GM21737 (cell line): Measurements from ENCODE around the gene SORCS2.

Source experiments
- ATAC-seq: cut with Tn5 transposase; IDR thresholded peaks from one replicate; pipeline ENCODE4 v1.9.1; 2021; ENCODE audit warnings: mild to moderate bottlenecking, moderate library complexity; ENCODE audit not compliant: unreplicated experiment

Gene SORCS2

GRCh38 chr4:7261536-7261935, 69.2 kb downstream of the SORCS2 start:
- ATAC-seq = no peak

DNA sequence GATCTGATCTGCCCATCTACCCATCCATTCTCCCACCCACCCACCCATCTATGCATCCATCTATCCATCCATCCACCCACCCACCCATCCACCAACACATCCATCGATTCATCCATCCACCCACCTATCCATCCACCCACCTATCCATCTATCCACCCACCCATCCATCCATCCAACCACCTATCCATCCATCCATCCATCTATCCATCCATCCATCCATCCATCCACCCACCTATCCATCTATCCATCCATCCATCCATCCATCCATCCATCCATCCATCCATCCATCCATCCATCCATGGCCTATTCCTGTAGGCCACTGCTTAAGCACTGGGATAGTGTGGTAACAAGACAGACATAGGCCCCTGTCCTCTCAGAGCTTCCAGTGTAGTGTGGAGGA, 69.8 kb downstream of the SORCS2 start:
- ATAC-seq = no peak

- no peak for ATAC-seq
Measured at GRCh38 chr4:7263166-7263565, 70.8 kb downstream of the SORCS2 start.

DNA sequence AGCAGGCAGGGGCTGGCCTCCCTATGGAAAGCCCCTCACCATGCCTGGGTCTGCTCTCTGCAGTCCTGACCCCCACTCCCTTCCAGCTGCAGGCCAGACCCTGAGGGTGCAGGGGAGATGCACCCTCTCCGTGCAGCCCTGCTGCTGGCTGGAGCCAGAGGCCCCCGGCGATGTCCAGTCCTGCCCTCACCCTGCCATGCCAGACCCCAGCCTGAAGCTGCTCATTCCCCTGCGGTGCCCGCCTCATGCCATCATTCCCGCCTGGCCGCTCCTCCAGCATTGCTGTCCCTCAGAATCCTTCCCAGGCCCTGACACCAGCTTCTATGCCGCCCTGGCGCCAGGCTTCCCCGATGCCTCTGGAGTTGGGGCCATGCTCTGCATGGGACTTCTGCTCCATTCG, 72.4 kb downstream of the SORCS2 start:
- no peak for ATAC-seq

DNA sequence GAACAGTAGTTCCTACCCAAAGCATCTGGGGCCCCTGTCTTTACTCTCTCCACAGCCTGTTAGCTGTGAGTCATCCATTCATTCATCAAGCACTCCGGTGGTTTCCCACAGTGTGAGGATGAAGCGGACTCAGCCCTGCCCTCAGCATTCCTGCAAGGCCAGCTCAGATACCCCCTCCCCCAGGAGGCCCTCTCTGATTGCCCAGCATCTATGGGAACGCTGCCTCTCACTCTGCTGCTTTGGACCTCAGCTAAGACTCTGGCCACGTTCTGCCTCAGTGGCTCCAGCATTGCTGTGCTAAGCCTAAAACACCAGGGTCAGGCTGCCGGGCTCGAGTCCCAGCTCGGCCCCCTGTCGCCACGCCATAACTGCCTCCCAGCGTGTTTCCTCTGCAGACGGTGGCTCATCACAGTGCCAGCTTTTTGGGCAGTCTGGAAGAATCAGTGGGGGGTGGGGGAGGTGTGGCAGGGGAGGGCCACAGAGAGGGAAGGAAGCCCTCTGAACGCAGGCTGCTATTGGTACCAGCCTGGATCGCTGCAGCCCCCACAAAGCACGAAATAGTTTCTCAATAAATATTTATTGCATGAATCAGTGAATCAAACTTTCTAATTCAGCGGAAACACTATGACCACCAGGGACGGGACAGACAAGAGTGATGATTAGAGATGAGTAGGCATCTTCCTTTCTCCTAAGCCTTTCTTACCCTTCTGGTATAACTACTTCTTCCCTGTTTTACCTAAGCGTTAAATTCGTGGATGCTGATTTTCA, 74.4 kb downstream of the SORCS2 start:
- no peak for ATAC-seq

DNA sequence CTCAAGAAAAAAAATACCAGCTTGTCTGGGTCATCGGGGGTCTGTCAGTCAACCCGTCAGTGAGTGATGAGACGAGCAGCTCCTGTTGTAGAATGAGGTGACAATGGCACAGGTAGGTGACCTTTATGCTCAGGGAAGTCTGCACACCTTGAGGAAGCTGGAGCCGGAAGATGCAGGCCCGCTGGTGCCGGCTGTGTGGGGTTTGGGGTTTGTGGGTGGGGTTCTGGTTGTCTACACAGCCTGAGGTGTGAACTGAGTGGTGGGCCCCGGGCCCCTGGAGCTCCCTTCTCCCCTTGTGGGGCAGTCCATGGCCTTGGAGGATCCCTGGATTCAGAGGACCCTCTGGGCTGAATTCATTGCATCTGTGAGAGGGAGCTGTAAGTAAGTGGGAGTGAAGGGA, 75.5 kb downstream of the SORCS2 start:
- no peak for ATAC-seq

GRCh38 chr4:7268941-7269340, 76.6 kb downstream of the SORCS2 start:
- ATAC-seq = no peak

DNA sequence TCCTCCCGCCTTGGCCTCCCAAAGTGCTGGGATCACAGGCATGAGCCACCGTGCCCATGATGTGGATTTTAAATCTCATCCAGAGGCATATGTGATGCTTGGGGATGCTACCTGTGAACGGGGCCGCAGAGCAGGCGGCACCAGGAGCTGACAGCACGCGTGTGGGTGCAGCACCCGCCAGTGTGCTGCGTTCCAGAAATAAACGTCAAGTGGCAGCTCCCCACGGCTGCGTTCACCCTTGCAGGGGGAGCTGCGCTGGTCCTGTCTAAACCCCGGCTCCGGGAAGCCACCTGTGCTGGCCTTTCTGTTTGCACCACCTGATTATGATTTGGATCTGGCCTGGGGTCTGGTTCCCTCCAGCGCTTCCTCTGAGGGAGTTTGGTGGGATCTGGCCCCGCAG, 77.8 kb downstream of the SORCS2 start:
- no peak for ATAC-seq

GRCh38 chr4:7272404-7272803, 80.1 kb downstream of the SORCS2 start:
- no peak for ATAC-seq

- ATAC-seq = no peak
Measured at GRCh38 chr4:7273738-7274297, 81.5 kb downstream of the SORCS2 start.

DNA sequence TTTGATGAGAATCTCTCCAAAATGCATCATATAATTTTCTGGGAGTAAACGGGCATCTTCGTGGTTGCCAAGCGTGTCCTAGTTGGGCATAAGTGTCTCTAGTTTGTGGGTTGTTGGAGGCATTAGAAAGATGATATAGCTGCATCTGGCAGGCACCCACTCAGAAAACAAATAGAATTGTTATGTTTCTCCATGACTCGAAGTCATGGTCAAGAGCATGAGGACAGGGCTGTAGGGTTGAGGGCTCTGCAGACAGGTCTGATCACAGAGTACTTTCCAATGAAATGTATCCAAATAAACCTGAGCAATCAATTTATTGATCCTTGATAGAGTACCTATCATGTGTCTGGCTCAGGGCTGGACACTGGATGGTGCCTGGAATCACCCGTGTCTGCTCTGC, 82.7 kb downstream of the SORCS2 start:
- no peak for ATAC-seq

DNA sequence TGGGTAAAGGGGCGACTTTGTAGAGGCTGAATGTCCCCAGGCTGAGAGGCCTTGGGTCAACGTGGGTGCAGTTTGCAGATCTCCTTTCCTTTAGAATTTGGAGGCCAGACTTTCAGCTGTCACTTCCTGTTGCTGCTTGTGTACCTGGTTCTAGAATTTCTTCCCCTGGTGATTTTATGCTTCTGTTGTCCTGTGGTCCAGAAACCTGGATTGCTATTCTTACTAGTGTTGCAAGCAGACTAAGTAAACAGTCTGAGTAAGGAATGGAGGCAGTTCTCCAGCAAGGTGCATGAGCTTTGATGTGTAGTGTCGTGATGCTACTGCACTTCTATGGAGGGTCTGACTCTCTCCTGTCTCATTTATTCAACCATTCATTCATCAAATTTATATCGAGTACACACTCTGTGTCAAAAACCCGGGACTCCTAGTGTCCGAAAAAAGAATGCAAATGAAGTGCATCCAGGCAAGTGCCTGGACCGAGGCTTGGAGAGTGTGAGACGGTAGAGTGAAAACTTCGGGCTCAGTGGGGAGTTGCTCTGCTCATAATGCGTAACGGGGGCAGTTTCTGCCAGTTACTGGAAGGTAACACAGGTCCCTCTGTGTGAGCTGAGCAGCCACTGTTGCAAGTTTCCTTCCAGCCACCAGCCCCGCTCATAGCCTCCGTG, 83.3 kb downstream of the SORCS2 start:
- no peak for ATAC-seq

DNA sequence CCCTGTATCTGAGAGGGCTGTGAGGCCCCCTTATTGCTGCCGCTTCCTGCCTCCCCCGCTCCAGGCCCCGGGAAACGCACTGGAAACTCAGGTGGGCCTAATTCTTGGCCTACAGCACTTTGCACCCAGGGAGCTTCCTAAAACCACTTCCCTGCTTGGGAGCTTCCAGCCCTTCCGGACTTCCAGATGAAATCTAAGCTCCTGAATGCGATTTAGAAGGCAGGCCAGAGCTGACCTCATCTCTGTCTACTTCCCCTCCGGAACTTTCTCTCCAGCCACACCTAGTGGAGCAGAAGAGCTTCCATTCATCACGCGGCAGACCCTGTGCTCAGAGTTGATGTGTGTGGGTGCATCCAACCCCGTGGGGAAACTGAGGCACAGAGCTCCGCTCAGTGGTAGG, 84.2 kb downstream of the SORCS2 start:
- ATAC-seq = no peak

- ATAC-seq = no peak
Measured at GRCh38 chr4:7278071-7278765, 85.9 kb downstream of the SORCS2 start.

- ATAC-seq = no peak
Measured at GRCh38 chr4:7278981-7279380, 86.6 kb downstream of the SORCS2 start.

DNA sequence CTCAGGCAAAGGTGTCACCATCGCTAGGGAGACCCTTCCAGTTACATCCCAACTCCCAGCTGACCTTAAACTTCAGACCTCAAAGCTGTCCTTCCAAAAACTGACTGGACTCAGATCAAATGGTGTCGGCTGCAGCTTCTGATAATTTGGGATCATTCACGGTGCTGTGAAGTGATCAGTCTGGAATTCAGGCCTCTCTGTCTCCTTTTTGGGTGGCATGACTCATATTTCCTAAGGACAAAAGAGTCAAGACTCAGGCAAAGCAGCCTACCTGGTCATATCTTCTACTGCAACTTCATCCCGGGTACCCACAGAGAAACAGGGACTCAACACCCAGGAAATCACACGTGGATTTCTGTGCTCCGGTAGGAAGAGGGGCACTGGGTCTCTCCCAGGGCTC, 87.6 kb downstream of the SORCS2 start:
- ATAC-seq = no peak

- no peak for ATAC-seq
Measured at GRCh38 chr4:7280926-7281690, 88.8 kb downstream of the SORCS2 start.

DNA sequence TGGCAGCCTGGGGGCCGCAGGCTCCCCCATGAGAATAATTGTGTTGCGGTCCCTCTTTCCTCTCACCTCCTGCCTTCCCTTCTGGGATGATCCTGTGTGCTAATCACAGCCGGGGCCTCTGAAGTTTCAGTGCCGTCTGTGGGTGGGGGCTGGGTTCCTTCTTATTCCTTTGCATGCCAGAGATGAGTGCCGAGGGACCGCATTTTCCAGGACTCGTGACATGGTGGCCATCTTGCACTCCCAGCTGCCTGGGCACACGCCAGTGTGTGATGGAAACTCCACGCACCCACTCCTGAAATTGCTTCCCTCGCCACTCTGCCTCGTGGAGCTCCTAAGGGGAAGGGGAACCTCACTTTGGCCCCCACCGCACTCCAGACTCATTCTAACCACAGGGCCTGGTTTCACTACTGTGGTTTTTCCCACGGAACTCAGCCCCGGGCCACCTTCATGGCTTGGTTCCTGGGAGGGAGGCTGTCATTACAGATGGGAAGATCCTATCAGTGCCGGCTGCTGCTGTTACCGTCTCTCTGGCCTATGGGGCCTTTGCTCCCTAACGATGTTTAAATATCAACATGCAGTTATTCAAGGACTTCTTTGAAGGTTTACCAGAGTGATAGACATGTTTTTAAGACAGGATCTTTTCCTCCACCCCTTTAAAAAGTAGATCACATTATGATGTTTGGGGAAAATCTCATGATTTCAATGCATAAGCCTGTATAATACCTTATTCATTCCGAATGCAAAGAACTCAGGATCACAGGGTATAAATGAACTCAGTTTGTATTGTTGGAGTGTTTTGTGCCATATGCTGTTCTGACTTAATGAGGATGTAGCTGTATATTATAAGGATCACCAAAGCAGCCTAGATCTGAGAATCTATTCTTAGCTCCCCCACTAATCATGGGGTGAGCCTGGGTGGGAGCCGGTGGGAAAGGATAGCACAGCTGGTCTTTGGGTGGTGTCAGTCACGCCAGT, 89.6 kb downstream of the SORCS2 start:
- ATAC-seq = no peak

DNA sequence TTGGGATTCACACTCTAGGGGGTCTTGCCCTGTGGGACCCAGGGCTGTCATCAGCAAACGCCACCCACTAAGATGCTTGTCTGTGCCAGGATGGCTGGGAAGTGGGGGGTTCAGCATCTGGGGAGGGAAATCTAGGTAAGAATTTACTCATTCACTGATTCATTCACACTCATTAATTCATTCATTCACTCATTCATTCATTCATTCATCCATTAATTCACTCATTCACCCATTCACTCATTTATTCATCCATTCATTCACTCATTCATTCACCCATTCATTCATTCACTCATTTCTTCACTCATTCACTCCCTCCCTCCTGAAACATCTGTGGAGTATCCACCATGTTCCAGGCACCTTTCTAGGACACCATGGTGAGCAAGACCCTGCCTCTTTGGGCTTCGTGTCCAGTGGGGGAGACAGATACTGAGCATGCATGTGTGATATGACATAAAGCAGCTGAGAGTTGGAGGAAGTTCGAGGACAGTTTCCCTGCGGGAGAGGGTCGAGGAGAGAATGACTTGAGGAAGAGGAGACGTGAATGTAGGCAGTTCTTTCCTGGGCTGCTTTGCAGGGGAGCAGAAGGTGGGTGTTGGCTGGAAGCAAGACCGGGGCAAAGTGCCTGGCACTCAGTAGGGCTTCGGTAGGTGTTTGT, 90.6 kb downstream of the SORCS2 start:
- no peak for ATAC-seq
